ENCODE results near the gene IKZF2.

The IKZF2 gene

GRCh38 chr2:213101692-213102460 is 49.5 kb downstream of the IKZF2 start:
- no peak for DNase-seq
- TF ChIP-seq GATA1 (IDR thresholded peaks at IDR 0.05; ENCODE audit: low read depth, low read length) (no peak), POLR2A (IDR thresholded peaks at IDR 0.05; ENCODE audit: low read length) (no peak)

GRCh38 chr2:213101109-213101508 is 50.3 kb downstream of the IKZF2 start:
- TF ChIP-seq POLR2A (IDR thresholded peaks at IDR 0.05; ENCODE audit: low read length) = no peak
- no peak for TF ChIP-seq GATA1 (IDR thresholded peaks at IDR 0.05; ENCODE audit: low read depth, low read length)
- DNase-seq = no peak

GRCh38 chr2:213098612-213099011 is 52.8 kb downstream of the IKZF2 start:
- no peak for DNase-seq
- no peak for TF ChIP-seq GATA1 (IDR thresholded peaks at IDR 0.05; ENCODE audit: low read depth, low read length)
- no peak for TF ChIP-seq POLR2A (IDR thresholded peaks at IDR 0.05; ENCODE audit: low read length)

GRCh38 chr2:213091765-213092164 is 59.6 kb downstream of the IKZF2 start:
- TF ChIP-seq POLR2A (IDR thresholded peaks at IDR 0.05; ENCODE audit: low read length) = no peak
- no peak for TF ChIP-seq GATA1 (IDR thresholded peaks at IDR 0.05; ENCODE audit: low read depth, low read length)

GRCh38 chr2:213090772-213091171 is 60.6 kb downstream of the IKZF2 start:
- TF ChIP-seq GATA1 (IDR thresholded peaks at IDR 0.05; ENCODE audit: low read depth, low read length) (no peak), POLR2A (IDR thresholded peaks at IDR 0.05; ENCODE audit: low read length) (no peak)
- no peak for DNase-seq

More at GRCh38 chr2:213091765-213092164, 59.6 kb downstream of the IKZF2 start:
- DNase-seq = no peak

- TF ChIP-seq POLR2A (IDR thresholded peaks at IDR 0.05; ENCODE audit: low read length) (no peak), GATA1 (IDR thresholded peaks at IDR 0.05; ENCODE audit: low read depth, low read length) (no peak)
- no peak for DNase-seq
These were observed 62.0 kb downstream of the IKZF2 start for GRCh38 chr2:213089438-213089837.

GRCh38 chr2:213087040-213087439 is 64.4 kb downstream of the IKZF2 start:
- DNase-seq = no peak
- TF ChIP-seq POLR2A (IDR thresholded peaks at IDR 0.05; ENCODE audit: low read length) (no peak), GATA1 (IDR thresholded peaks at IDR 0.05; ENCODE audit: low read depth, low read length) (no peak)

- no peak for DNase-seq
- TF ChIP-seq POLR2A (IDR thresholded peaks at IDR 0.05; ENCODE audit: low read length) = no peak
- TF ChIP-seq GATA1 (IDR thresholded peaks at IDR 0.05; ENCODE audit: low read depth, low read length) = no peak
These were observed 64.8 kb downstream of the IKZF2 start for GRCh38 chr2:213086571-213086970.

GRCh38 chr2:213086050-213086449 is 65.4 kb downstream of the IKZF2 start:
- DNase-seq = no peak
- TF ChIP-seq POLR2A (IDR thresholded peaks at IDR 0.05; ENCODE audit: low read length) (no peak), GATA1 (IDR thresholded peaks at IDR 0.05; ENCODE audit: low read depth, low read length) (no peak)

GRCh38 chr2:213085538-213085937 is 65.9 kb downstream of the IKZF2 start:
- no peak for TF ChIP-seq GATA1 (IDR thresholded peaks at IDR 0.05; ENCODE audit: low read depth, low read length)
- no peak for TF ChIP-seq POLR2A (IDR thresholded peaks at IDR 0.05; ENCODE audit: low read length)

GRCh38 chr2:213084261-213084660 is 67.2 kb downstream of the IKZF2 start:
- no peak for TF ChIP-seq POLR2A (IDR thresholded peaks at IDR 0.05; ENCODE audit: low read length)
- no peak for TF ChIP-seq GATA1 (IDR thresholded peaks at IDR 0.05; ENCODE audit: low read depth, low read length)
- no peak for DNase-seq

More at GRCh38 chr2:213085538-213085937, 65.9 kb downstream of the IKZF2 start:
- DNase-seq = no peak

- DNase-seq = no peak
- no peak for TF ChIP-seq GATA1 (IDR thresholded peaks at IDR 0.05; ENCODE audit: low read depth, low read length)
- TF ChIP-seq POLR2A (IDR thresholded peaks at IDR 0.05; ENCODE audit: low read length) = no peak
These were observed 70.3 kb downstream of the IKZF2 start for GRCh38 chr2:213080969-213081617.

- no peak for DNase-seq
- no peak for TF ChIP-seq GATA1 (IDR thresholded peaks at IDR 0.05; ENCODE audit: low read depth, low read length)
- TF ChIP-seq POLR2A (IDR thresholded peaks at IDR 0.05; ENCODE audit: low read length) = no peak
These were observed 71.7 kb downstream of the IKZF2 start for GRCh38 chr2:213079756-213080155.

- TF ChIP-seq GATA1 (IDR thresholded peaks at IDR 0.05; ENCODE audit: low read depth, low read length) (no peak), POLR2A (IDR thresholded peaks at IDR 0.05; ENCODE audit: low read length) (no peak)
These were observed 72.7 kb downstream of the IKZF2 start for GRCh38 chr2:213078686-213079085.

GRCh38 chr2:213069531-213069930 is 81.9 kb downstream of the IKZF2 start:
- TF ChIP-seq POLR2A (IDR thresholded peaks at IDR 0.05; ENCODE audit: low read length) = no peak
- TF ChIP-seq GATA1 (IDR thresholded peaks at IDR 0.05; ENCODE audit: low read depth, low read length) = no peak

More at GRCh38 chr2:213078686-213079085, 72.7 kb downstream of the IKZF2 start:
- DNase-seq = no peak

More at GRCh38 chr2:213069531-213069930, 81.9 kb downstream of the IKZF2 start:
- no peak for DNase-seq

Measured in erythroblast (primary cell).